Ishikawa (cell line): ENCODE results near the gene GFM1.

ENCODE experiments used
- CEBPB ChIP-seq: IDR thresholded peaks from 2 replicates; pipeline ENCODE4 v1.6.1; 2012
- CREB1 ChIP-seq: IDR thresholded peaks from 2 replicates; pipeline ENCODE4 v1.6.1; 2012; ENCODE audit warnings: low read depth
- EGR1 ChIP-seq: IDR thresholded peaks from 2 replicates; pipeline ENCODE4 v1.6.1; 2012
- EP300 ChIP-seq: IDR thresholded peaks from 2 replicates; pipeline ENCODE4 v1.6.1; 2012; ENCODE audit warnings: borderline replicate concordance
- FOXM1 ChIP-seq: IDR thresholded peaks from 2 replicates; pipeline ENCODE4 v1.6.1; 2012; ENCODE audit warnings: low read depth, borderline replicate concordance
- MAX ChIP-seq: IDR thresholded peaks from 2 replicates; pipeline ENCODE4 v1.6.1; 2012
- NFIC ChIP-seq: IDR thresholded peaks from 2 replicates; pipeline ENCODE4 v1.6.1; 2012
- RAD21 ChIP-seq: IDR thresholded peaks from 2 replicates; pipeline ENCODE4 v1.6.1; 2012; ENCODE audit warnings: low read depth
- TAF1 ChIP-seq: IDR thresholded peaks from 2 replicates; pipeline ENCODE4 v1.6.1; 2012; ENCODE audit warnings: low read depth, mild to moderate bottlenecking
- TCF12 ChIP-seq: IDR thresholded peaks from 2 replicates; pipeline ENCODE4 v1.6.1; 2012; ENCODE audit warnings: low read depth
- TEAD4 ChIP-seq: IDR thresholded peaks from 2 replicates; pipeline ENCODE4 v1.6.1; 2012
- USF1 ChIP-seq: IDR thresholded peaks from 2 replicates; pipeline ENCODE4 v1.6.1; 2012
- YY1 ChIP-seq: IDR thresholded peaks from 2 replicates; pipeline ENCODE4 v1.6.1; 2012; ENCODE audit warnings: low read depth
- ZBTB7A ChIP-seq: IDR thresholded peaks from 2 replicates; pipeline ENCODE4 v1.6.1; 2012; ENCODE audit warnings: low read depth
- TF ChIP-seq, protein P1 (sequence below): IDR thresholded peaks from 2 replicates; pipeline ENCODE4 v1.6.1; 2012; ENCODE audit warnings: low read depth, mild to moderate bottlenecking

The GFM1 gene

DNA sequence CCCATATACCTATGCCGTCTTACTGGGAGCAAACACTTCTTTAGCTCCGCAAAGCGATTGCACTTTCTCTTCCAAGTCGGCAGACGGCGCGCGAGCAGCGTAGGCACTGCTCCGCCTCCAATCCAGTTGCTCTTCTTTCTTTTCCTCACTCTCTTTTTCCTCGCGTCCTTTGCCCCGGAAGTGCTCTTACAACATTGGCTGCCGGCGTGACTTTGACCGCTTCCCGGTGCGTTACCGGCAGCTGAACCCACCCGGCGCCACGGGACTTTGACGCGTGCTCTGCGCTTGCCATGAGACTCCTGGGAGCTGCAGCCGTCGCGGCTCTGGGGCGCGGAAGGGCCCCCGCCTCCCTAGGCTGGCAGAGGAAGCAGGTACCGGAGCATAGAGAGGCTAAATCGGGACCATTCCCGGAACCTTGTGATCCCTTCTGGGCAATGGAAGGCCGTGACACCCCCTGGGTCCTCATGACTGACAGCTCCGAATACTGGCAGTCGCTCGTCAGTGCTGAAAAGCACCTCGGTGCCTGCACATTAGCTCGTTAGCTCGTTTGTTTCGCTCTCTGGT, at the start of gene GFM1:
GFM1 (plus strand) TSS at position 183 of the 564 bp plus-strand sequence; CDS start at position 291, 108 bp downstream.
- TF ChIP-seq EP300 (peak; percentile 27; the same call in 1 of the 2 replicates), ZBTB7A (no peak), NFIC (no peak), TCF12 (peak; percentile 79), USF1 (no peak; the same call in 1 of the 2 replicates), TEAD4 (no peak), FOXM1 (no peak), CEBPB (peak; percentile 36; the same call in 1 of the 2 replicates), CREB1 (0 out of 2 replicates have a peak, but pooled peaks have one; percentile 15), EGR1 (no peak; the same call in 1 of the 2 replicates), TAF1 (peak; percentile 72), RAD21 (peak; percentile 27; the same call in 1 of the 2 replicates), MAX (peak; percentile 92), YY1 (peak; percentile 52; the same call in 1 of the 2 replicates)
- TF ChIP-seq, protein P1, sequence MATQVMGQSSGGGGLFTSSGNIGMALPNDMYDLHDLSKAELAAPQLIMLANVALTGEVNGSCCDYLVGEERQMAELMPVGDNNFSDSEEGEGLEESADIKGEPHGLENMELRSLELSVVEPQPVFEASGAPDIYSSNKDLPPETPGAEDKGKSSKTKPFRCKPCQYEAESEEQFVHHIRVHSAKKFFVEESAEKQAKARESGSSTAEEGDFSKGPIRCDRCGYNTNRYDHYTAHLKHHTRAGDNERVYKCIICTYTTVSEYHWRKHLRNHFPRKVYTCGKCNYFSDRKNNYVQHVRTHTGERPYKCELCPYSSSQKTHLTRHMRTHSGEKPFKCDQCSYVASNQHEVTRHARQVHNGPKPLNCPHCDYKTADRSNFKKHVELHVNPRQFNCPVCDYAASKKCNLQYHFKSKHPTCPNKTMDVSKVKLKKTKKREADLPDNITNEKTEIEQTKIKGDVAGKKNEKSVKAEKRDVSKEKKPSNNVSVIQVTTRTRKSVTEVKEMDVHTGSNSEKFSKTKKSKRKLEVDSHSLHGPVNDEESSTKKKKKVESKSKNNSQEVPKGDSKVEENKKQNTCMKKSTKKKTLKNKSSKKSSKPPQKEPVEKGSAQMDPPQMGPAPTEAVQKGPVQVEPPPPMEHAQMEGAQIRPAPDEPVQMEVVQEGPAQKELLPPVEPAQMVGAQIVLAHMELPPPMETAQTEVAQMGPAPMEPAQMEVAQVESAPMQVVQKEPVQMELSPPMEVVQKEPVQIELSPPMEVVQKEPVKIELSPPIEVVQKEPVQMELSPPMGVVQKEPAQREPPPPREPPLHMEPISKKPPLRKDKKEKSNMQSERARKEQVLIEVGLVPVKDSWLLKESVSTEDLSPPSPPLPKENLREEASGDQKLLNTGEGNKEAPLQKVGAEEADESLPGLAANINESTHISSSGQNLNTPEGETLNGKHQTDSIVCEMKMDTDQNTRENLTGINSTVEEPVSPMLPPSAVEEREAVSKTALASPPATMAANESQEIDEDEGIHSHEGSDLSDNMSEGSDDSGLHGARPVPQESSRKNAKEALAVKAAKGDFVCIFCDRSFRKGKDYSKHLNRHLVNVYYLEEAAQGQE, result no peak

DNA sequence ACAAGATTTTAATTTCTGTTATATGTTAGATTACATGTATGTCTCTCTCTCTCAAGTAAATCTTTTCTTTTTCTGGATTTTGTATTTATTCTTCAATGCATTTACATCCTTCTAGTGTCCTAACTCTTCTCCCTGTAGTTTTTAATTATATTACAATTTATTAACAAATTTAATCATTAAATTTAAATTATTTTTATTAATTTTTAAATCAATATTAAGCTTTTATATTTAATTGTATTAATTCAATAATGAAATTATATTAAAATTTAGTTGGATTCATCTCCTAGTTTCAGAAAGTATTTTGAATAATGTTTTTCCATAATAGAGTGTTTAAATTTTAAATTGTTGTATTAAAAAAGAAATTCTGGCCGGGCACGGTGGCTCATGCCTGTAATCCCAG, 43.5 kb upstream of the GFM1 start:
- TF ChIP-seq TAF1 (no peak), TEAD4 (no peak), EGR1 (no peak), NFIC (no peak), YY1 (no peak), MAX (no peak)

- no peak for TF ChIP-seq USF1
- no peak for TF ChIP-seq YY1
- TF ChIP-seq CEBPB, result no peak
- TF ChIP-seq FOXM1, result no peak
- TF ChIP-seq TCF12, result no peak
- no peak for TF ChIP-seq TAF1
- TF ChIP-seq NFIC, result no peak
- no peak for TF ChIP-seq TEAD4
- TF ChIP-seq ZBTB7A, result no peak
- TF ChIP-seq CREB1, result no peak
- no peak for TF ChIP-seq EGR1
- no peak for TF ChIP-seq MAX
- no peak for TF ChIP-seq RAD21
- TF ChIP-seq EP300, result no peak
- TF ChIP-seq, protein P1, result no peak
Measured at GRCh38 chr3:158602227-158602626, 42.1 kb upstream of the GFM1 start.

DNA sequence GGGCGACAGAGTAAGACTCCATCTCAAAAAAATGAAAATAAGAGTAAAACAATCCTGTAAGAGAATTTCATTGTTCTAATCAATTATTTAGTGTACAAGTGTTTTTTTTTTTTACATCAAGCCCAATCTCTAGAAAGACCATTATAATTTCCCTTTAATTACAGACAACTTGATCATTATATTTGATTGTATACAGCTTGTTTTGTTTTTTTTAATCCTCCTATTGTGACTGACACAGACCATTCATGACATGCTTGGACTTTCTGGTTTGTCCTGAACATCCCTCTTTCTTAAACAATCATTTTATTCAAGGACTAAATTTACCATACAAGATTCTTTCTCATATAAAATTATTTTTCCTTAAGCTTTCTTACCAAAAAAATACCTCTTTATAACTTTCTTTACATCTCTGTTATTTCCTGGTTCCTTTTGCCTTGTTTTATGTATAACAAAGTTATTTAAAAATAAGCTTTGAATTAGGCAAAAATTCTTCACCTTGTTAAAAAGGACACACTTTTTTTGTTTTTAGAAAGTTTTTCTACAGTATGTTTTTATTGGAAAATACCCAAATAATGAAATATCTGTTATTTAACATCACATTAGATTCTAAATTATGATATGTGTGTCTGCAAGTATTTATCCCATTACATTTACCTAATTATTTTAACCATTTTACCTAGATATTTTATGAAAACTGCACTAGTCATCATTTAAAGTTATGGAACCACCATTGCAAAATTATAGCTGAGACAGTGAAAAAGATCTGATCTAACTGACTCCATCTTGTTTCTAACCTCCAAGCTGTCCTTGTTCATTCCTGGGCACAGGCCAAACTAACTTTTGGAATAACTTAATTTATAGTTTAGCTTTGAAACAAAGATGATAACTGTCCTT, 26.1 kb upstream of the GFM1 start:
- no peak for TF ChIP-seq RAD21

DNA sequence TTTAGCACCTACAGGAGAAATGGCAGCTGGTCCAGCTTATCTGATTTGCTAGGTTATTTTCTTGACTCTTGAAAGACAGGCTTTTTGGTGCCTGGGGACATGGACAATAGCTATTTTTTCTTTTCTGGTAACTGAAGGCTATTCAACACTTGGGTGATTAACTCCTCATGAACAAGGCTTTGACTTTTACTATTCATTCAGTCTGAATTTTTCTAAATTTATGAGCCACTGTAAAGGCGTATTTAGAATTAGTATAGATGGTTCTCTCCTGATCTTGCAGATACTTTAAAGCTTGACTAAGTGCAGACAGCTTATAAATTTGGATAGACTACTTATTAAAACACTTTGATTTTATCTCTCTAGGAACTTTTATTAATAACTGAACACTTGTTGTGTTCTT, 18.4 kb upstream of the GFM1 start:
- TF ChIP-seq ZBTB7A, result no peak
- TF ChIP-seq YY1, result no peak
- no peak for TF ChIP-seq EP300
- TF ChIP-seq TCF12, result no peak
- no peak for TF ChIP-seq TEAD4
- no peak for TF ChIP-seq USF1
- no peak for TF ChIP-seq TAF1
- TF ChIP-seq CEBPB, result no peak
- no peak for TF ChIP-seq RAD21
- TF ChIP-seq EGR1, result no peak
- TF ChIP-seq CREB1, result no peak
- TF ChIP-seq, protein P1, result no peak
- no peak for TF ChIP-seq MAX
- no peak for TF ChIP-seq NFIC
- no peak for TF ChIP-seq FOXM1
